GM20000 (cell line): ENCODE results near the gene CALN1.

Experiments used
- DNase-seq: peaks from one replicate; pipeline ENCODE4 v3.0.0; 2012; ENCODE audit warnings: low spot score
- TF ChIP-seq, protein P1 (sequence below): IDR thresholded peaks from 2 replicates; pipeline ENCODE4 v1.5.1; 2012; ENCODE audit warnings: mild to moderate bottlenecking, control low read depth; ENCODE audit errors: extremely low read depth, missing control alignments

The CALN1 gene

DNA sequence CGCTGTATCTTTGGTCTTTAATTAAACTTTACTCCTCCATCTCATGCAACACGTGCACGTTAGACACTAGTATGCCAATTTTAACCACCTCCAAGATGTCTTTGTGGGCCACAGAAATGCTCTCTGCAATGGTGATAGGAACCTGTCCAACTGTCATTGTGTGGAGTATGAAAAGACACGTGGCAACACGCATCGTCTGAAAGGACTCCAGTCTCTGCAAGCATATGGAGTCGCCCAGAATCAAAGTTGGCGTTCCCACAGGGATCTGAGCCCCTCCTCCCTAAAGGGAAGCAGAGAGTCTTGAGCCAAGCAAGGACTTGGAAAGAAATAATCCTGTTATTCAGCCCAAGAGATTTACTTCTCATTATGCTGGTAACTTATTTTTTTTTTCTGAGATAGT lies 301.1 kb downstream of the CALN1 start:
- no peak for DNase-seq
- TF ChIP-seq, protein P1, sequence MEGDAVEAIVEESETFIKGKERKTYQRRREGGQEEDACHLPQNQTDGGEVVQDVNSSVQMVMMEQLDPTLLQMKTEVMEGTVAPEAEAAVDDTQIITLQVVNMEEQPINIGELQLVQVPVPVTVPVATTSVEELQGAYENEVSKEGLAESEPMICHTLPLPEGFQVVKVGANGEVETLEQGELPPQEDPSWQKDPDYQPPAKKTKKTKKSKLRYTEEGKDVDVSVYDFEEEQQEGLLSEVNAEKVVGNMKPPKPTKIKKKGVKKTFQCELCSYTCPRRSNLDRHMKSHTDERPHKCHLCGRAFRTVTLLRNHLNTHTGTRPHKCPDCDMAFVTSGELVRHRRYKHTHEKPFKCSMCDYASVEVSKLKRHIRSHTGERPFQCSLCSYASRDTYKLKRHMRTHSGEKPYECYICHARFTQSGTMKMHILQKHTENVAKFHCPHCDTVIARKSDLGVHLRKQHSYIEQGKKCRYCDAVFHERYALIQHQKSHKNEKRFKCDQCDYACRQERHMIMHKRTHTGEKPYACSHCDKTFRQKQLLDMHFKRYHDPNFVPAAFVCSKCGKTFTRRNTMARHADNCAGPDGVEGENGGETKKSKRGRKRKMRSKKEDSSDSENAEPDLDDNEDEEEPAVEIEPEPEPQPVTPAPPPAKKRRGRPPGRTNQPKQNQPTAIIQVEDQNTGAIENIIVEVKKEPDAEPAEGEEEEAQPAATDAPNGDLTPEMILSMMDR, result no peak

DNA sequence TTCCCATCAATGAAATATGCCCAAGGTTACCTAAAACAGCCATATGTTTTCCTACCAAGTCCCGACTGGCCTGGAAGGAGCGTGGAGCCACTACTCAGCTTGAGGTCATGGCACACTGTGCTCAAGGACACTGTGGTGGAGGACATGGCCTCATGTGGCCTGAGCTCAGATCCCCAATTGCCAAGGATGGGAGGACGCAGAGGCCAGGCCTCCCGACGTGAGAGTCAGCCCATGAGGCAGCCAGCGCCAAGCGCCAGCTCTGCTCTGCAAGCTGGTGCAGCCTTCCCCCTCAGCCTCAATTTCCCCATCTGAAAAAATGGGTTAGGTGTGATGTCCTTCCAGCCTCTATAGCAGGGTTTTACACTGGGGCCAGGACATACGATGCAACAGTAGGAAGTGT lies 302.6 kb downstream of the CALN1 start:
- no peak for DNase-seq
- TF ChIP-seq, protein P1, result no peak

DNA sequence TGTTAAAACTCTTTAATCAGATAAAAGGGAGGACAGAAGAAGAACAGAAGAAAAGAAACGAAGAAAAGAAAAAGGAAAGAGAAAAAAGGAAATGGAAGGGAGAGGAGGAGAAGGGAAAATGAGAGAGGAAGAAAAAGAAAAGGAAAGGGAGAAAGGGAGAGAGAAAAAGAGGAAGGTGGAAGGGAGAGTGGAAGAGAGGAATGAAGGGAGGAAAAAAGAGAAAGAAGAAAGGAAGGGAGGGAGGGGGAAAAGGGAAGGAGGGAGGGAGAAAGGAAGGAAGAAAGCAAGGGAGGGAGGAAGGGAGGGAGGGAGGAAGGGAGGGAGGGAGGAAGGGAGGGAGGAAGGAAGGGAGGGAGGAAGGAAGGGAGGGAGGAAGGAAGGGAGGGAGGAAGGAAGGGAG lies 305.7 kb downstream of the CALN1 start:
- no peak for DNase-seq
- TF ChIP-seq, protein P1, result no peak

DNA sequence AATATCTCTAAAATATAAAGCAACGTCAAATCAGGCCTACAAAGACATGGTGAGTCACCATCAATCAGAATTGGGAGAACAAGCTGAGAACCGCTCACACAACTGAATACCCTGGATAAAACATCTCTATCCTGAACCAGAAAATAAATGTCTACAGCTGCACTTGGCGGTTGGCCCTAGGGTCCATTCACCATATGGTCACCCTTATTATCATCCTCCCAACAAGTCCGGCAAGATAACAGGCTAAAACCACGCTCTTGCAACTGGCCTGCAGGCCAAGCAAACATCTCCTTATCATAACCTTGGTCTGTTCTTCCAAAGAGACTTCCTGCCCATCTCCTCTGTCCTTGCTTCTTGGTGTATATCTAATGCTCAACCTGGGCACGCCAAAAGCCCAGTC lies 310.7 kb downstream of the CALN1 start:
- TF ChIP-seq, protein P1, result no peak
- no peak for DNase-seq

DNA sequence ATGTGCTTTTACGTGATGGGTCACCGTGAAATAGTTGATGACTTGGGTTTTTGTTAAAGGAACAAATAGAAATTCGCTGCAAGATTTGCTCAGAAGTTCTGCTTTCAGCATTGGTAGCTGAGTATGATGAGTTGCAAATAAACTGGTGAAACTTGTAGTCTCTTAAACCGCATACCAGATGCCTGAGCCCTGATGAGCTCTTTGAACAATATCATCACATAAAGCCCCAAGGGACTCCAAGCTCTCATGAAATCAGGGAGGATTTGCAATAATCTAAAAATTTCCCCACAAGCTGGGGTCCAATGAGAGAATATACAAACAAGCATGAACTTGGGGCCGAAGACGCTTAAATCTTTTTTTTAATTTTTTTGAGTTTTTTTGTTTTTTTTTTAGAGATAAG lies 312.4 kb downstream of the CALN1 start:
- TF ChIP-seq, protein P1, result no peak

DNA sequence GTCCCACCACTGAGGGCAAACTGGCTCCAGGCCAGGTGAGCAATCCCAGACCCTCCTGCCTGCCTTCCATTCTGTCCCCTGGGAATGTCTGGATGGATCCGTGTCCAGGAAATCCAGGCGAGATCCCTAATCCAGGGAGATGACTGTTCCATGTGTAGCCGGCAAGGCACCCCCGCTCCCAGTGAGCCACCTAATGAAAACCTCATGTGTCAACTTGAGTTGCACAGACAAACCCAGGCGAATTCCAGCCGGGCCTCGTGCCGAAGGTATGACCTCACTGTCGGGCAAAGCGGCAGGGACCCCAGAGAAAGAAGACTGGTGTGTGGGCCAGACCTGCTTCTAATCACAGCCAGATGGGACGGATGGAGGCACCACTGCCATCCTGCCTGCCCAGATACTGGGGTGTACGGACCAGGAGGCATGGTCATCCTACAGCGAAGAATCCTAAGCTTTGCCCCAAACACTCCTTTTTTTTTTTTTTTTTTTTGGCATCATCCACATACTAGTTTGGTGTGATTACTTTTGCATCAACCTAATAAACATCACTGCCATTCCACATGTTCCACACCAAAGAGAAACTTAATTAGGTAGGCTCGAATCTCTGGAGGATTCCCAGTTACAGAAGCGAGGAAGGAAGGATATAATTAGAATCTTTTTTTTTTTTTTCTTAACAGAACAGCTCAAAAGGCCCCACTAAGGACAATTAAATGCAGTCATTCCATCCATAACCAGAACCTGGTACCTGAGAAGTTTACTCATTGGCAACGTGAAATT lies 313.1 kb downstream of the CALN1 start:
- TF ChIP-seq, protein P1, result no peak
- DNase-seq, result no peak

More for the DNA sequence above, 312.4 kb downstream of the CALN1 start:
- DNase-seq, result no peak

DNA sequence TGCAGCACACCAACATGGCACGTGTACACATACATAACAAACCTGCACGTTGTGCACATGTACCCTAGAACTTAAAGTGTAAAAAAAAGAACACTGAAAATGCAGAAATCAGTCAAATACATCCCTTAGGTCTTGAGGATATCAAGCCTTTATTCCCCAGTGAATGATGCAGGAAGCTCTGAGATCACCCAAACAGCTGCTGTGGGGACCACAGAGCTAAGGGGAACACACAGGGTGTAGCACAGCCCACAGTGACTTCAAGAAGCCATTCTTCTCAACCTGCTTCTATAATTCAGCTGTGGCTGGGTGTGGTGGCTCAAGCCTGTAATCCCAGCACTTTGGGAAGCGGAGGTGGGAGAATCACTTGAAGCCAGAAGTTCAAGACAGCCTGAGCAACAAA lies 314.9 kb downstream of the CALN1 start:
- TF ChIP-seq, protein P1, result no peak
- no peak for DNase-seq
